ENCODE results near the gene CSH2. TPM values are rescaled to one million over a fixed set of nuclear protein-coding genes. Genes with fewer than 3 reads are reported as not detected.
A peak's percentile ranks its signal among the peaks of the same experiment; 100 is the strongest.

The CSH2 gene
- total and polyA plus RNA-seq, 9 of the 15 experiments (the other 6 are each of a cell fraction or from before 2014, with no cell fraction given): not detected

DNA sequence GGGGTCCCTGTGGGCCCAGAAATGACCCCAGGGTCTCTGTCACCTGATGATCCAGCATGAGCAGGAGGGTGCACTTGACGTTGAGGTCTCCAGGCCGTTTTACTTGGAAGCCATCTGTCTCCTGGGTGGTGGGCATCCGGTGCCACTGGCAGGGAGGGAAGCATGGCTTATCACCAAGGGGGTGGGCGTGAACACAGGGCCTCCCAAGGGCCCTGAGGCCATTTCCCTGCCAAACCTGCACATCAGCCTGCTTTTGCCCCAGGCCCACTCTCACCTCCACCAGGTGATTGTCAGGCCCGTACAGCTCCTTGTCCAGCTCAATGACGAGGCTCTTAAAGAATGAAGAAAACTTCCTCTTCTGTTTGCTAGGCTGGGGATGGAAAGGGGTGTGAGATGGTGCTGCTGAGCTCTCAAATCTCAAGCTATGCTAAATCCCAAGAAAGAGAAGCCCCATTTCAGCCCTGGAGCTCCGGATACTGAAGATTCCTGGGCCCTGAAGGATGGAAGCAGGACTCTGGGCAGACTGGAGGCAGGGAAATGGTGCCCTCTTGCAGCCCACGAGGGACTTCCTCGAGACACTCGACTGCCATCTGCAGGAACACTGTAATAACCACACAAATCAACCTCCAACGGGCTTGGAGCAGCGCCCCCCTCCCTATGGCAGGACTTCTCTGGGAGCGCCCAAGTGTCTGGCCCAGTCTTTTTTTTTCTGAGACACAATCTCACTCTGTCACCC lies 38.9 kb downstream of the CSH2 start (continued):
- TF ChIP-seq REST (IDR thresholded peaks at IDR 0.05; ENCODE audit: borderline replicate concordance) (peak; percentile 42; the same call in 1 of the 2 replicates), REST (CRISPR knock-in tag; IDR thresholded peaks at IDR 0.05; ENCODE audit: low read depth) (no peak), NBN (IDR thresholded peaks at IDR 0.05; ENCODE audit: low read depth) (no peak), E2F6 (IDR thresholded peaks at IDR 0.05; ENCODE audit: borderline replicate concordance in 1 of 2, extremely low read depth in 1 of 2, insufficient read depth in 1 of 2, insufficient read length in 1 of 2, low read depth in 1 of 2, low read length in 1 of 2, poor library complexity in 1 of 2, severe bottlenecking in 1 of 2) (peak in 1 of 2 experiments; percentile 6), NR3C1 (CRISPR knock-in tag; IDR thresholded peaks at IDR 0.05) (no peak), MAFK (IDR thresholded peaks at IDR 0.05; ENCODE audit: low read length) (no peak), ZFPM2 (CRISPR knock-in tag; IDR thresholded peaks at IDR 0.05) (no peak), FOXA1 (IDR thresholded peaks at IDR 0.05; ENCODE audit: borderline replicate concordance) (no peak), MEIS2 (IDR thresholded peaks at IDR 0.05; ENCODE audit: partially characterized antibody) (peak; percentile 21)
- TF ChIP-seq, protein P1, sequence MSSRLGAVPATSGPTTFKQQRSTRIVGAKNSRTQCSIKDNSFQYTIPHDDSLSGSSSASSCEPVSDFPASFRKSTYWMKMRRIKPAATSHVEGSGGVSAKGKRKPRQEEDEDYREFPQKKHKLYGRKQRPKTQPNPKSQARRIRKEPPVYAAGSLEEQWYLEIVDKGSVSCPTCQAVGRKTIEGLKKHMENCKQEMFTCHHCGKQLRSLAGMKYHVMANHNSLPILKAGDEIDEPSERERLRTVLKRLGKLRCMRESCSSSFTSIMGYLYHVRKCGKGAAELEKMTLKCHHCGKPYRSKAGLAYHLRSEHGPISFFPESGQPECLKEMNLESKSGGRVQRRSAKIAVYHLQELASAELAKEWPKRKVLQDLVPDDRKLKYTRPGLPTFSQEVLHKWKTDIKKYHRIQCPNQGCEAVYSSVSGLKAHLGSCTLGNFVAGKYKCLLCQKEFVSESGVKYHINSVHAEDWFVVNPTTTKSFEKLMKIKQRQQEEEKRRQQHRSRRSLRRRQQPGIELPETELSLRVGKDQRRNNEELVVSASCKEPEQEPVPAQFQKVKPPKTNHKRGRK (tag; IDR thresholded peaks at IDR 0.05): no peak
- TF ChIP-seq, protein P2, sequence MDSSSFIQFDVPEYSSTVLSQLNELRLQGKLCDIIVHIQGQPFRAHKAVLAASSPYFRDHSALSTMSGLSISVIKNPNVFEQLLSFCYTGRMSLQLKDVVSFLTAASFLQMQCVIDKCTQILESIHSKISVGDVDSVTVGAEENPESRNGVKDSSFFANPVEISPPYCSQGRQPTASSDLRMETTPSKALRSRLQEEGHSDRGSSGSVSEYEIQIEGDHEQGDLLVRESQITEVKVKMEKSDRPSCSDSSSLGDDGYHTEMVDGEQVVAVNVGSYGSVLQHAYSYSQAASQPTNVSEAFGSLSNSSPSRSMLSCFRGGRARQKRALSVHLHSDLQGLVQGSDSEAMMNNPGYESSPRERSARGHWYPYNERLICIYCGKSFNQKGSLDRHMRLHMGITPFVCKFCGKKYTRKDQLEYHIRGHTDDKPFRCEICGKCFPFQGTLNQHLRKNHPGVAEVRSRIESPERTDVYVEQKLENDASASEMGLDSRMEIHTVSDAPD (CRISPR knock-in tag; IDR thresholded peaks at IDR 0.05): no peak
- TF ChIP-seq, protein P3, sequence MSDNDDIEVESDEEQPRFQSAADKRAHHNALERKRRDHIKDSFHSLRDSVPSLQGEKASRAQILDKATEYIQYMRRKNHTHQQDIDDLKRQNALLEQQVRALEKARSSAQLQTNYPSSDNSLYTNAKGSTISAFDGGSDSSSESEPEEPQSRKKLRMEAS (CRISPR knock-in tag; IDR thresholded peaks at IDR 0.05): peak; percentile 68; the same call in 1 of the 2 replicates
- TF ChIP-seq, protein P4, sequence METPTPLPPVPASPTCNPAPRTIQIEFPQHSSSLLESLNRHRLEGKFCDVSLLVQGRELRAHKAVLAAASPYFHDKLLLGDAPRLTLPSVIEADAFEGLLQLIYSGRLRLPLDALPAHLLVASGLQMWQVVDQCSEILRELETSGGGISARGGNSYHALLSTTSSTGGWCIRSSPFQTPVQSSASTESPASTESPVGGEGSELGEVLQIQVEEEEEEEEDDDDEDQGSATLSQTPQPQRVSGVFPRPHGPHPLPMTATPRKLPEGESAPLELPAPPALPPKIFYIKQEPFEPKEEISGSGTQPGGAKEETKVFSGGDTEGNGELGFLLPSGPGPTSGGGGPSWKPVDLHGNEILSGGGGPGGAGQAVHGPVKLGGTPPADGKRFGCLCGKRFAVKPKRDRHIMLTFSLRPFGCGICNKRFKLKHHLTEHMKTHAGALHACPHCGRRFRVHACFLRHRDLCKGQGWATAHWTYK (CRISPR knock-in tag; IDR thresholded peaks at IDR 0.05): no peak

All from K562 (cell line).